HG03521 (cell line): Measurements from ENCODE around the gene GFOD1.

Source experiments
- ATAC-seq: cut with Tn5 transposase; IDR thresholded peaks from one replicate; pipeline ENCODE4 v1.9.1; 2021; ENCODE audit warnings: mild to moderate bottlenecking, moderate library complexity; ENCODE audit not compliant: unreplicated experiment

GFOD1 gene

DNA sequence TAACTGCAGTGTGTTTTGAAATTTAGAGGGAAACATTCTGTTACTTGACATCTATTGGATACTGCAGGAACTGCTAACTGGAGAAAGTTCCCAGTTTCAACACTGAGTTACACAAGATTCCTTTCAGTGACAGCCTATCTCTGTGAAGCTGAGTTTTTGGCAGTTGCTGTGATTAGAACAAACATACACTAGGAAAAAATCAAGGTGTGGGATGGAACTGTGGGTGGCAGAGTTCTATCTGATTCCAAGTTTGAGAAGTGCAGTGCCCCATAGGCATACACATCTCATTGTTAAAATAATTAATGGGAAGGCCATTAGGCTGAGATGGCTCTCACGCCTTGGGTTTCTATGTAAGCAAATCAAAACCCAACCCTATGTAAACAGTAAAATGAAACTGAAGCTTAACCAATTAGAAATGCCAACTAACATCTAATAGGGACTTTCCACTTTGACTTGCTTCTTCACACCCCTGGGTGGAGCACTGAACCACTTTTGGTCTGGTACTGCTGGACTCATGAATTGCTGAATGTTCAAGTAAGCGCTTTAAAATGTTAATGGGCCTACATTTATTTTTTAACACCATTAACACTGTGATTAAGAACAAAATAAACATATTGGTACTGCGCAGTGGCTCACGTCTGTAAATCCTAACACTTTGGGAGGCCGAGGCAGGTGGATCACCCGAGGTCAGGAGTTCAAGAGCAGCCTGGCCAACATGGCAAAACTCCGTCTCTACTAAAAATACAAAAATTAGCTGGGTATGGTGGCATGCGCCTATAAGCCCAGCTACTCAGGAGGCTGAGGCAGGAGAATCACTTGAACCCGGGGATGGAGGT is 103.9 kb downstream of the GFOD1 start:
- ATAC-seq, result peak; percentile 95

DNA sequence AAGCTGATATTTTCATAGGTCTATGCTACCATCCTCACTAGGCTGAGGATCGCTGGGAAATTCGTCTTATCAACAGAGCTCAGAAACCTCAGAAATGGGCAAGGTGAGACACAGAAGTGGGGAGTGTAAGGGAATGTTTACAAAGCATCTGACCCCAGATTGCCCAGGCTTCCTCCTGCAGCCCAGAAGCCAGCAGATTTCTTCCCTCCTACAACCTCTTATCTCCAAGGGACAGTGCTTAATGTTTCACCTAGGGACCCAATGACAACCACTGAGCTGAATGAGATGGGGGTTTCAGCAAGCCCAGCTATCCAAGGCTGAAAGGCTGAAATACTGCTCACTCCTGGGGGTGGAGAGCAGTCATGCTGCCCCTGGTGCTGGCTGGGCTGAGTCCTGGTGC is 106.6 kb downstream of the GFOD1 start:
- ATAC-seq, result no peak

DNA sequence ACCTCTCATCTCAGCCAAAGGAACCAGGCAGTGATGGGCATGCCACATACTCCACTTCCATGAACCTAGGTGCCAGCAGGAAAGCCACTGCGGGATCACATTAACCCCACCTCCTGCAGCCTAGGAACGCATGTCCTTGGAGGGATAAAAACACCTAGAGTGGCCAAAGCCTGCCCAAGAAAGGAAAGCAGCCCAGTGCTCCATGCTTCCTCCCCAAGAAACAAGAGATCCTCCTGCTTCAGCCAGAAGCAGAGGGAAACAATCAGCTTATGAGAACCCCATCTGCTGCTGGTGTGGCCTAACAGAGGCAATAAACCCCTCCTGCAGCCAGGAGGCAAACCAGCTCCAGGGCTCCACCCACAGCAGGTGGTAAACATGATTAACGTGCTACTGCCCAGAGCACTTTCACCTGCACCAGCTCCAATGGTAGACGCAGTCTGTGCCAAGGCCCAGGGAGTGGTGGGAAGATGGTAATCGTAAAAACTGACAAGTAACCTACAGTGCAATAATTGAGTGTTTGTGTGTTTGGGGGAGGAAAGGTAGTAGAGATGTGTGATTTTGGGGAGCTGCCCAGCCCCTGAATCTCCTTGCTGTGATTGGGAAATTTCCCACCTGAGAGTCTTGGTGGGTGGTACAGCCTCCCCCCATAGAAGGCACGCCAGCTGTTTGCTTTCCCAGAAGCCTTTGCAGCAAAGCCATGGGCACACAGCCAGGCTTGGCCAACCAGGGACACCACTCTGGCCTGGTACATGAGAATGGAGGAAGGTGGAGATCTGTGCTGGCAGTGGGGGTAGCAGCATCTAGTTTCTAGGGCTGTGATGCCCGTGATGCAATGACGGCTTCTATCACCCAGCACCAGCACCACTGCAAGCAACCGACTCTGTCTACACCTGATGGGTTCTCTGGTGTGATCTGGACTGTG is 108.5 kb downstream of the GFOD1 start:
- no peak for ATAC-seq

DNA sequence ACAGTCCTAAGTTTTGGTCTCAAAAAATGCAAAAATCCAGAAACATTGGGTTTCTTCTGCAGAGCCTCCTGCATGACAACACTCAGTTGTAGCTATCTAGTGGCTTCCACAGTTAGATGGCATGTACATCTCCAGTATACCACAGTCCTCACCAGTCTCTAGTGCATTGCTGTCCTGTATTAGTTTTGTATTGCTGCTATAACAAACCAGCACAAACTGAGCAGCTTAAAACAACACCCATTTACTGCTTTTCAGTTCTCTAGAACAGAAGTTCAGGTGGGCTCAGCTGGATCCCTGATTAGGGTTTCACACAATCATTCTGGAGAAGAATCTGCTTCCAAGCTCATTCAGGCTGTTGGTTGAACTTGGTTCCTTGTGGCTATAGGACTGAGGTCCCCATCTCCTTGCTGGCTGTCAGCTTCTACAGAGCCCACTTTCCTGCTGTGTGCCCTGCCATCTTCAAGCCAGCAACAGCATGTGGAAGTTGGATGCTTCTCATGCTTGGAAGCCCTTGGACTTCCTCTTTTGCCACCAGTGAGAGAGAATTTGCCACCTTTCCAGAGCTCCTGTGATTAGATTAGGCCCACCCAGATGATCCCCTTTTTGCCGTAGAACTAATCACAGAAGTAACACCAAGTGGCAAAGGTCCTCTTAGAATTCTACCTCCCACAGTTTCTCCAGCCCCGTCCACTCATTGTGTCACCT is 110.2 kb downstream of the GFOD1 start:
- no peak for ATAC-seq

DNA sequence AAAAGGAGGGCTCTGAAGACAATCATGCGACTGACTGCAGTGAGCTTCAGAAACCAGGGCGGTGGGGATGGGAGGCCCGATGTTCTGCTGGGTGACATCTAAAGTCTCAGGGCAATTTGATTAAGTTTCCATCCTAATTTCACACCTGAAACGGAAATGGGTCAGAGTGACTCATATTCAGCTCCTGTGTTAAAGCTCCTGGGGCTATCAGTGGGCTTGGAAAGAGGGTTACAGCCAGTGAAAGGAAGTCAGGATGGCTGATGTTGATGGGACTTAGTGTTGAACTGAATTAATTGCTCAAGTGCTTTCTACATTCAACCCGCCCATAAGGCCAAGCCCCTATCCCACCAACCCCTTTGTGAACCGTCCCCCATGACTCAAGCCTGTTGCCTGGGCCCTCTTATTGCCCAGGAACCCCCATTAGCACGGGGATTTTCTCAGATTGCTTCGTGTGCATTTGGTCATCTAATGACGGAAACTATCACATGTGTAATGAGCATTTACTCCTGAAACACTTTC is 112.0 kb downstream of the GFOD1 start:
- peak; percentile 67 for ATAC-seq

DNA sequence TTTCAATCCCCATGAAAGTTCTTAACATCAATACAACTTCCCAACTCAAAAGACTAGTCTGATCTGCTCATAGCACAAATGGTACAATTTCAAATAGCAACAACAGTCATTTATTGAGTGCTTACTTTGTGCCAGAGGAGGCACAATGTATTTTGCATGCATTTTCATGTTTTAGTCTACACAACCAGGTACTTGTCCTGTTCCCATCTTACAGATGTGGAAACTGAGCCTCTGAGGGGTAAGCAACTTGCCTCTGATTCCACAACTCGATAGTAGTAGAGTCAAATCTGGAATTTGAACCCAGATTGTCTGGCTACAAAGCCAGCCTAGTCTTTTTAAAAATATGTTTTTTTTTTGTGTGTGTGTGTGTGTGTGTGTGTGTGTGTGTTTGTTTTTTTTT is 113.5 kb downstream of the GFOD1 start:
- ATAC-seq, result no peak

DNA sequence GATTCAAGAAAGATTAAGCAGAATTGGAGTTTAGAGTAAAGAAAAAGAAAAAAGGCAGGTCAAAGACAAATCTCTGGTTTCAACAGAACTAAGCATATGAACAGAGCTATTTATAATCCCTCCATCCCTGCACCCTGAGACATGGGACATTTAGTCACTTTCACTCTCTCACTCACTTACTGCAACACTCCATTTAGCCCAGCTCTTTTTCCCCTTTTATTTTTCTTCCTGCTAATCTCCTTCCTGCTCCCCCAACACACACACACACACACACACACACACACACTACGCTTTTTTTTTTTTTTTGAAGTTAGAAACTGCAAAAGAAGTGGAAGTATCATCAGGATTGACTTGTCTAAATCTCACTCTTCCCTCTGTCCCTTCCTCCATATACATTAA is 113.9 kb downstream of the GFOD1 start:
- no peak for ATAC-seq

DNA sequence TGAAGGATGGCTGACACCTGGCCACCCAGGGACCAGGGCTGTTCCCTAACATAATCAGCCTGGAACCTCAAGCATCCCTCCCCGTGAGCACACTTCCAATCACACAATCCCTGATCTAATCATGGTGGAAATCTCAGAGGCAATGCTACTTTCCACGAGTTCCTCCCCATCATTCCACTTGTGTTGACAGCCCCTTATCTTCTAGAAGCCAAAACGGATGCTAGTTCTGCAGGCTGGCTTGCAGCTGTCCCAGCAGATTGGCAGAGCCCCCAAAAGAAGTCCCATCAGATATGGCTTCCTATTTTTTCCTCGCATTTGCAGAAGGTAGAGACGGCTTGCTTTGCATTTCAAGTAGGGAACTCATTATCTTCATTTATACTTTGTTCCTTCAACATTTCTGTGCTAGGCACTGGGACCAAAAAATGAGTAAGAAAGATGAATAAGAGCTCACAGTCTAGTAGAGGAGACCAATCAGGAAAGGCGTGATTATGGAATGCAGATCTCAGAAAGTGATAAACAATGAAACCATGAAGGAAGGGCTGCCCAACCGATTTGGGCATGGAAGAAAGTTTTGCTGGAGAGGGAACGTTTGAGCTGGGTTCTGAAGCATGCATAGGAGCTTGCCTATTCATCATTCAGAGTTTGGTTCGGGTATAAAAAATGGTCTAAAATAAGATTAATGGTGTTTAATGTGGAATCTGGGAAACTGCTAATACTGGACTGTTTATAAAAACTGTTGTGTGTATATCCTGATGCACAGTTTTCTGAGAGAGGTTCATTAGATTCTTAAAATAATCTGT is 114.5 kb downstream of the GFOD1 start:
- ATAC-seq, result no peak

DNA sequence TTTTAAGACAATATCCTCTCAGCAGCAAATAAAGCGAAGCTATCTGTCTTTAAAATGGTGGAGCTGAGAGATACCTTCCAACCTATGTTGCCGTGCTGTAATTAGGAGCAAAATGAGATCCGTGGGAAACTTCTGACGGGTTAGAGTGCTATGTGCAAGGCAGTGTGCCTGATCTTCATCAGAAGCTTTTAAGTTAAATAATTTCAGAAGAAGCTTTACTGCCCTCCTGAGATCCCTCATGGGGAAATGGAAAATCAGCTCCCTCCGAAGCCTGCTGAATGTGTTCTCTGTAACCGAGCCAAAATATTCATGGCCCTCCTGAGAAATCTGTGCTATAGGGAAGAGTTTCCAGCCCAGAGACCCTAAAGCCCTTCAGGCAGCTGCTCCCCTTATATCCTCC is 115.3 kb downstream of the GFOD1 start:
- no peak for ATAC-seq

DNA sequence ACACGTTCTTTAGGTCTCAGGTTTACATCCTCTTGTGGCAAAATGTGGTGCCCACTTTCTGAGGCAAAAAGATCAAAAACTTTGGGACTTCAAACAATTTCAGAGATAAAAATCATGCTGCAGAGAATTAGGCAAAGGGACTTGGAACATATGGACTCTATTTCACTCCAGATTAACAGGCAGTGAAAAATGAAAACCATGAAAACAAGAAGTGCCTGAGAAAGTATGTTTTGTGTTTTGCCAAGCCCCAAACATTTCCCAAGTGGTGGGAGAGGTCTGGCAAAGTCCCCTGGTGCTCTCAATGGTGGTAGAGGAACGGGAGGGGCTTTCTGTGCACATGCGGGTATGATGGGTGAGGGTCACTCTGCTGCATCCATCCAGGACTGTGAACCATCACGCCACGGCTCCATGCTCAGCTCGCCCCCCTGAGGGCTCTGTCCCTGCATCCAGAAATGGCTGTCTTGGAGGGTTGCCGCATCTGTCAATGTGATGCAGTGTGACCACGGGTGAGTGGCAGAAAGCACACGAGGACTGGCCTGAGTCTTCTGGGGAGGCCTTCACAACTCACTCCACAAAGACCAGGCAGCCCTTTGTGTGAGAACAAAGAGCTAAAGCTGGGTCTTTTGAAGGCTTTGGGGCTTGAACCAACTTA is 115.9 kb downstream of the GFOD1 start:
- ATAC-seq, result no peak

DNA sequence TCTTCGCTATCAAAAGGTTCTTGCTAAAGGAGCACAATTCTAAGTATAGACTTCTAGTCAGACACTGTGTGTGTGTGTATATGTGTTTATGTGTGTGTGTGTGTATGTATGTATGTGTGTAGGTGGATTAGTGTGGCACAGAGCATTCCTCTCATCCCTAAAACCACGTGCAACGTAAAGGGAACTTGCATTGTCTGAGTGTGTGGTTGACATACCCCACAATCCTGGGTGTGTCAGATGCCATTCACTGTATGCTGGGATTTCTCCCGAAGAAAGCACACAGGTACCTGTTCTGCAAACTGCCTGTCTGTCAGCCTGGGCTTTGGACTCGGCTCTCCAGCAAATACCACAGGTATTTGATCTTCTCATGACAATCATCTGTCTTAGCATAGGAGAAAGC is 116.8 kb downstream of the GFOD1 start:
- no peak for ATAC-seq

DNA sequence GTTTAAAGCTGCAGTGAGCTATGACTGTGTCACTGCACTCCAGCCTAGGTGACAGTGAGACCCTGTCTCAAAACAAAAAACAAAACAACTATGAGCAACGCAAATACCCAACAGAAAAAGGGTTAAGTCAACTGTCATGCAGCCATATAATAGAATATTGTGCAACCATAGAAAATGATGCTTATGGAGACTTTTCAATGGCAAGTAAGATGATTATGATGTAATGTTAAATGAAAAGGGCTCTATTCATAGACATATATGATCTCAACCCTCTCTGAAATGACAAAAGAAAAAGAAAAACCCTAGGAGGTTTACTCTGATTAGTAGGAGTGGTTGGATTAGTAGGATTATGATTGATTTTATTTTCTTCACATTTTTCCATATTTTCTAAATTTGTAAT is 117.8 kb downstream of the GFOD1 start:
- no peak for ATAC-seq

DNA sequence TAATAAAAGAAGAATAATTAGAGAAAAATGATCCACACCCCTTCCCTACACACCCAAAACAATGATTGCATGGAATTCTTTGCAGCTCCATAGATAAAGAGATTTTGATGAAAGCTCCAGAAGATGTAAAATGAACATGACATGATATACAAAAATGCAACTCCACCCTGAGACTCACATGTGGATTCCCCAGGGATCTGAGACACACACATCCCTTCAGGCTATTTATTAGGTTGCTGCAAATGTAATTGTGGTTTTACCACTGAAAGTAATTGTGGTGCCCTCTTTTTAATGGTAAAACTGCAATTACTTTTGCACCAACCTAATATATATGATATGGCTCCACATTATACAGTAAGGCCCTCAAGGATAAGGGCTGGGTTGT is 118.7 kb downstream of the GFOD1 start:
- ATAC-seq, result no peak

DNA sequence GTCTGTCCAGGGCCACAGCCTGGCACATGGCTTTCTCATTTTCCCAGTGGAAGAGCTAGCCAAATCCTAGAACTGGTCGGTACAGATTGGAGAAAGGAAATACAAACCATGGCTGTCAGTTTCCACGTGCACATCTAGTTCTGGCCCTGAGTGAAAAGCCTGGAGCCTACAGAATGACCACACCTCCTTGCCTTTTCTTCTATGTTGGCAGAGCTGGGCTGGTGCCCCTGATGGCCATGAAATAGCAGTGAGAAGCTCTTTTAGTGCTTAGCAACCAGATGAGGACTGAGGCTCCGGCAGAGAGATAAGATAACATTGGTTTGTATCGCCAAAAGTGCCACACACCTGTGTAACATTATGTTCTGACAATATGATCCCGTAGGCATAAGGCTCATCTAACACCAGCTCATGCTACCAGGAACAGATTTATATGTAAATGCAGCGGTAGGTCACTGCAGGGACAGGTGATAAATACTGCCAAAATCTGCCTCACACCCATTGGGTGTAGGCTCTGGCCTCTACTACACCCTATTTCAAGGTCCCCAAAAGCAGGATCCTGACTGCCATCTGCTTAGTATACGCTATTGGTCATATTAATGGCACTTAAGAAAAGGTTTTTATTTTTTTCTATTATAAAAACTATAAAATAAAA is 119.2 kb downstream of the GFOD1 start:
- no peak for ATAC-seq

DNA sequence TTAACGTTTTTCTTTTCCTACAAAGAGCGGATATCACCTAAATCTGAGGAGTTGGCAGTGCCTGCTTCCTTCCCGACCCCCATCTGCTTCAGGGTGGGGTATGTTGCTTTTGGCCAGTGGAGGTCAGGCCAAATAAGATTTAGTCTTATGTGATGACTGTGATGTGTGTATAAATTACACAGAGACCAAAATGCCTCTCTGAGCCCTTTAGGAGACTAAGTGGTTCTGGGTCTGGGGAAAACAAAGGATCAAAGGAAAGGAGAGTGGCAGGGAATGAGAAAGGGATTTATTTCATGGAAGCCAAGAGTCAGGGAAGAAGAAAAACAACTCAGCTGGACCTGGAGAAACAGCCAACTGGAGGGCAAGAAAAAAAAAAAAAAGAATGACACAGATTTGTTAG is 120.0 kb downstream of the GFOD1 start:
- ATAC-seq, result no peak

DNA sequence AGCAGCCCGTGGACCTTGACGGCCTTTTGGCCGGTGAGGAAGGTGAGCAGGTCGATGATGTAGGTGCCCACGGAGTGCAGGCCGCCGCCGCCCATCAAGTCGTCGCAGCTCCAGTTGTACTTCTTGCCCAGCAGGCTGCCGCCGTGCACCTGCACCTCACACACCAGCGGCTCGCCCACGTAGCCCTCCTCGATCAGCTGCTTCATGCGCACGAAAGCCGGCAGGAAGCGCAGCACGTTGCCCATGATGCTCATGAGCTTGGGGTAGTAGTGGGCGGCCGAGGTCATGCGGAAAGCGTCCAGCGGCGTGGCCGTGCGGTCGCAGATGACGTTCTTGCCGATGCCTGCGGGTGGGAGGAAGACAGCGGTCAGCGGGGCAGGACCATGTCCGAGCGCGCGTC is 122.1 kb downstream of the GFOD1 start:
- no peak for ATAC-seq

DNA sequence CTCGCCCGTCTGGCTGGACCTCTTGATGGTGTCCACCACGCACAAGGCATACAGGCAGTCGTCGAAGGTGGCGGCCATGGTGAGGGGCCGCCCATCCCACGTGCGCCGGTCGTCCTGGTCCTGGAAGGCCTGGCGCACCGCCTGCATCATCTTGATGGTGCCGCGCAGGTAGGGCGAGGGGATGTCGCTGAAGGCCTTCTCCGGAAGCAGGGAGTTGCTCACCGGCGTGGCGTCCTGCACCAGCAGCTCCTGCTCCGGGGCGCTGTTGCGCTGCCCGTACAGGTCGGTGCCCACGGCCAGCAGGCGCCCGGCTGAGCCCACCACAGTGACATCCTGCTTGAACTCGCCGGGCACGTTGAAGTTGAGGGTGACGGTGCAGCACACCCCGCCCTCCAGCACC is 122.6 kb downstream of the GFOD1 start:
- no peak for ATAC-seq

DNA sequence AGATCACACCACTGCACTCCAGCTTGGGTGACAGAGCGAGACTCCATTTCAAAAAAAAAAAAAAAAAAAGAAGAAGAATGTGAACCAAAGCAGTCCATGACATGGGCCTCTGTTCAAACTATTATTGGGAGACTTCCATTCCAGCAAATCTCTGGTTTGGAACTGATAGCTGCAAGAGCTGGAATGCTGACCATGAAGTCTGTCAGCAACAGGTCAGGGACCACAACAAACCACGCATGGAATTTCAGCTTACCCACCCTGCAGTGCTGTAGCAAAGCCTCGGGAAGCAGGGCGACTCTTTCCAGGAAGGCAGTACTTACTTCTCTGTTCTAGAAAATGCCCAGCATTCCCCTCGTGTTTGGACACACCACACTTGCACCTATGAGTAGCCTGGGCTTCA is 125.0 kb downstream of the GFOD1 start:
- no peak for ATAC-seq
